Endothelial cell of umbilical vein (primary cell): ENCODE results near the gene PPP1R12A. TPM values are rescaled to one million over a fixed set of nuclear protein-coding genes. Genes with fewer than 3 reads are reported as not detected.

Experiments
- BruUV-seq: library from RNA; stranded (reverse); fragments of 400-500 nt; replicated peaks from 2 replicates; lab custom pipeline; 2021; lab: Mats Ljungman, UMichigan
- CTCF ChIA-PET: fragments of 300-600, 350-600 bp; sonication (Branson Sonifier 250); formaldehyde crosslinking; loops from one replicate; lab custom pipeline; 2021; ENCODE audit warnings: antibody characterized with exemption, inconsistent platforms; lab: Charles Lee
- POLR2A ChIA-PET: fragments of 300-600, 350-600 bp; sonication (Branson Sonifier 250); formaldehyde crosslinking; loops from one replicate; lab custom pipeline; 2021; ENCODE audit warnings: antibody characterized with exemption, inconsistent platforms; lab: Charles Lee
- DNase-seq: peaks from one replicate; pipeline ENCODE4 v3.0.0-alpha.2; 2011; ENCODE audit warnings: low read depth, low spot score
- FAIRE-seq: peaks from 2 replicates; lab custom pipeline; 2011; peaks lifted over from hg19 to GRCh38; lab: Jason Lieb, UNC
- H2AFZ ChIP-seq: 2 replicates; pipeline ENCODE4 v1.6.0; 2012; ENCODE audit warnings: low read depth, low read length, control low read depth, inconsistent platforms
- H3K27ac ChIP-seq: 2 replicates; pipeline ENCODE4 v1.5.1; 2011; ENCODE audit warnings: low read depth, mild to moderate bottlenecking, control low read depth, low read length, moderate library complexity; ENCODE audit not compliant: insufficient read depth
- H3K27me3 ChIP-seq, 2 experiments: 2 replicates each; pipeline versions ENCODE4 v1.6.0 to v1.6.1; 2011; ENCODE audit warnings: low read length in 2 of 2, mixed read lengths in 1 of 2; ENCODE audit not compliant: control insufficient read depth in 2 of 2, insufficient read depth in 2 of 2
- H3K36me3 ChIP-seq, 2 experiments: 2 replicates in 1 of 2; 3 replicates in 1 of 2; pipeline ENCODE4 v1.5.1; 2011; ENCODE audit warnings: low read length in 2 of 2, mild to moderate bottlenecking in 1 of 2, moderate library complexity in 1 of 2; ENCODE audit not compliant: control insufficient read depth in 2 of 2, insufficient read depth in 2 of 2; ENCODE audit errors: extremely low read depth in 1 of 2
- H3K4me1 ChIP-seq: 3 replicates; pipeline ENCODE4 v1.5.1; 2011; ENCODE audit warnings: mild to moderate bottlenecking, low read length; ENCODE audit not compliant: control insufficient read depth, insufficient read depth; ENCODE audit errors: extremely low read depth
- H3K4me2 ChIP-seq: 2 replicates; pipeline ENCODE4 v1.6.1; 2011; ENCODE audit warnings: low read length, control low read depth, mixed read lengths; ENCODE audit not compliant: insufficient read depth
- H3K4me3 ChIP-seq, 3 experiments: fragments of 200-600 bp in 1 of 3; sonication (generic), shearing (Covaris generic) in 1 of 3; replicated peaks in 1 of 3; 2 replicates each; pipeline ENCODE4 v1.5.1; 2011 to 2016; ENCODE audit warnings: control low read depth in 3 of 3, low read length in 3 of 3, mild to moderate bottlenecking in 2 of 3, inconsistent platforms in 1 of 3, low read depth in 1 of 3, moderate library complexity in 1 of 3; ENCODE audit not compliant: insufficient read depth in 1 of 3
- H3K79me2 ChIP-seq: 2 replicates; pipeline ENCODE4 v1.6.0; 2012; ENCODE audit warnings: low read length, inconsistent platforms; ENCODE audit not compliant: control insufficient read depth, insufficient read depth
- H3K9ac ChIP-seq: replicated peaks from 2 replicates; pipeline ENCODE3; 2011; ENCODE audit warnings: low read length, control low read depth; ENCODE audit not compliant: insufficient read depth; ENCODE audit errors: extremely low read depth
- H3K9me1 ChIP-seq: replicated peaks from 3 replicates; pipeline ENCODE4 v1.6.0; 2011; ENCODE audit warnings: mild to moderate bottlenecking, low read length; ENCODE audit not compliant: control insufficient read depth, insufficient read depth; ENCODE audit errors: extremely low read depth
- H3K9me3 ChIP-seq: replicated peaks from 2 replicates; pipeline ENCODE4 v1.5.1; 2012; ENCODE audit warnings: low read length, inconsistent platforms; ENCODE audit not compliant: control insufficient read depth, insufficient read depth
- H4K20me1 ChIP-seq: replicated peaks from 2 replicates; pipeline ENCODE3; 2011; ENCODE audit warnings: mild to moderate bottlenecking, low read length; ENCODE audit not compliant: control insufficient read depth, insufficient read depth; ENCODE audit errors: extremely low read depth
- CTCF ChIP-seq, 2 donors: IDR thresholded peaks; 1 replicate in 1 of 2; 2 replicates in 1 of 2; pipeline ENCODE4 v1.5.1; 2011; ENCODE audit warnings: low read length in 2 of 2, mild to moderate bottlenecking in 2 of 2, moderate library complexity in 2 of 2, control low read depth in 1 of 2, inconsistent platforms in 1 of 2, low read depth in 1 of 2; ENCODE audit not compliant: insufficient read depth in 1 of 2; ENCODE audit errors: extremely low read depth in 1 of 2
- EZH2 ChIP-seq: IDR thresholded peaks from 2 replicates; pipeline ENCODE4 v1.6.1; 2012; ENCODE audit warnings: borderline replicate concordance, low read depth, mild to moderate bottlenecking, moderate library complexity, low read length, inconsistent platforms; ENCODE audit not compliant: severe bottlenecking
- FOS ChIP-seq: IDR thresholded peaks from 2 replicates; pipeline ENCODE4 v1.6.1; 2011; ENCODE audit warnings: mild to moderate bottlenecking, low read length, moderate library complexity, borderline replicate concordance; ENCODE audit not compliant: insufficient read depth
- GATA2 ChIP-seq: IDR thresholded peaks from 2 replicates; pipeline ENCODE4 v1.7.0; 2011; ENCODE audit warnings: low read depth, mild to moderate bottlenecking, moderate library complexity, mixed read lengths, low read length; ENCODE audit not compliant: insufficient read length, insufficient read depth
- JUN ChIP-seq: IDR thresholded peaks from 2 replicates; pipeline ENCODE4 v1.6.1; 2011; ENCODE audit warnings: borderline replicate concordance, low read depth; ENCODE audit not compliant: insufficient read length, insufficient read depth
- MYC ChIP-seq: IDR thresholded peaks from one replicate; pipeline ENCODE4 v1.6.1; 2011; ENCODE audit warnings: mild to moderate bottlenecking, low read depth, low read length
- POLR2A ChIP-seq: IDR thresholded peaks from 2 replicates; pipeline ENCODE4 v1.6.1; 2012; ENCODE audit warnings: low read depth, mild to moderate bottlenecking, control low read depth, low read length
- POLR2AphosphoS5 ChIP-seq: IDR thresholded peaks from 2 replicates; pipeline ENCODE4 v1.6.1; 2012; ENCODE audit warnings: low read depth, mild to moderate bottlenecking, control low read depth, low read length, moderate library complexity; ENCODE audit not compliant: insufficient read depth
- dilution Hi-C: fragments of 300-500 bp; cut with MboI; formaldehyde crosslinking; loops from one replicate; pipeline ENCODE4 v1.15.0; 2019; ENCODE audit warnings: low sequenced_read_pairs; ENCODE audit not compliant: extremely low pct_ligation_motif_present
- intact Hi-C: fragments of 100-400 bp; cut with micrococcal nuclease; formaldehyde crosslinking; loops from one replicate; pipeline ENCODE4 v1.10.0; 2022
- polyA plus RNA-seq, 4 experiments: library from polyadenylated mRNA; depleted of rRNA in 3 of 4; stranded (reverse) in 3 of 4; unstranded in 1 of 4; fragments of >200 nt; gene quantifications; 2 replicates each; pipeline versions ENCODE4 v1.2.1 to v1.2.3, GENCODE V29; 2011 to 2012; ENCODE audit warnings: missing spikeins in 1 of 4
- total RNA-seq: library from RNA; stranded (reverse); gene quantifications from 2 replicates; pipeline ENCODE4 v1.2.3, GENCODE V29; 2021
- TF ChIP-seq, protein P1 (sequence below): IDR thresholded peaks from 2 replicates; pipeline ENCODE4 v1.6.1; 2011; ENCODE audit not compliant: insufficient read depth, insufficient read length

The PPP1R12A gene
- total and polyA plus RNA-seq, 2 donors (not counting 3 experiments of a cell fraction or from before 2014, with no cell fraction given), result 12.9 to 83.9 TPM

DNA sequence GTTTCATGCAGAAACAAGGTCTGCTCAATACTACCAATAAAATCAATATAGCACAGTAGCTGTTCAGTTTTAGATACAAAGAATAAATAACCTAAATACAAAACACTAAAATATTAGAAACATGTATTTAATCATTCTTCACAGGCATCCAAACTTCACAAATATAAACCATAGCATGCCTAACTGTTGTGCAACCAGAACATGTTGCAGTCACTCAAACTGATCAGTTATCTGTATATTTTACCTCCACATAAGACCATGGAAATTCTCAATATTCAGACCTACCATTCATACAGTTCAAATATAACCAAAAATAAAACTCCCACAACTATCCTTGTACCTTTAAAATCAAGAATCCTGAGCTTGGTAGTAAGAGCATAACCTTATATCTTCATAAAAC, 161.0 kb downstream of the PPP1R12A start:
- Histone ChIP-seq H2AFZ (no peak overlapping the region), H3K9me3 (no peaks in the 10 kb centered on the region), H3K4me3 (no peak overlapping the region), H3K9ac (no peak overlapping the region), H3K4me1 (peaks cover 6% of the 10 kb centered on the region), H3K27ac (no peak overlapping the region), H3K9me1 (peaks cover 2% of the 10 kb centered on the region), H3K27me3 (no peaks in the 10 kb centered on the region), H3K79me2 (no peaks in the 10 kb centered on the region), H4K20me1 (no peaks in the 10 kb centered on the region), H3K4me2 (no peak overlapping the region), H3K36me3 (peaks cover 0 to 4% of the 10 kb centered on the region in 2 experiments)
- no peak for TF ChIP-seq MYC
- TF ChIP-seq JUN, result no peak
- TF ChIP-seq EZH2, result no peak
- no peak for TF ChIP-seq FOS
- no peak for TF ChIP-seq POLR2AphosphoS5
- TF ChIP-seq, protein P1, sequence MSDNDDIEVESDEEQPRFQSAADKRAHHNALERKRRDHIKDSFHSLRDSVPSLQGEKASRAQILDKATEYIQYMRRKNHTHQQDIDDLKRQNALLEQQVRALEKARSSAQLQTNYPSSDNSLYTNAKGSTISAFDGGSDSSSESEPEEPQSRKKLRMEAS, result no peak
- no peak for TF ChIP-seq GATA2
- no peak for TF ChIP-seq POLR2A
- TF ChIP-seq CTCF (IDR thresholded peaks at IDR 0.05; ENCODE audit: extremely low read depth in 1 of 2, insufficient read depth in 1 of 2, low read depth in 1 of 2, low read length in 2 of 2), result no peak
- ChIA-PET CTCF (no interaction called here), POLR2A (no interaction called here)
- intact Hi-C loops, result no loop called here
- BruUV-seq, result no TSS peak
- dilution Hi-C loops, result no loop called here
- DNase-seq (no peak), FAIRE-seq (no peak)
